UCSD-AML1 (cell line): ENCODE data around the gene WNT9A.

Experiments
- DNase-seq: peaks from one replicate; lab custom pipeline; 2025; ENCODE audit not compliant: unreplicated experiment; lab: John Stamatoyannopoulos, UW

Gene WNT9A

GRCh38 chr1:227954163-227954850 is 6.6 kb upstream of the WNT9A start:
- no peak for DNase-seq

- no peak for DNase-seq
These were observed 5.3 kb upstream of the WNT9A start for GRCh38 chr1:227953022-227953412.

- no peak for DNase-seq
These were observed 4.8 kb upstream of the WNT9A start for GRCh38 chr1:227952374-227953021.

GRCh38 chr1:227951624-227952373 is 4.1 kb upstream of the WNT9A start:
- no peak for DNase-seq

- DNase-seq = no peak
These were observed 3.1 kb upstream of the WNT9A start for GRCh38 chr1:227950735-227951346.

- DNase-seq = no peak
These were observed 2.4 kb upstream of the WNT9A start for GRCh38 chr1:227949954-227950734.

GRCh38 chr1:227949341-227949921 is 1.7 kb upstream of the WNT9A start:
- DNase-seq = no peak

- no peak for DNase-seq
These were observed 945 bp upstream of the WNT9A start for GRCh38 chr1:227948493-227949260.

- no peak for DNase-seq
These were observed 401 bp downstream of the WNT9A start for GRCh38 chr1:227947386-227947675.

- DNase-seq = peak; percentile 70
These were observed 927 bp downstream of the WNT9A start for GRCh38 chr1:227946624-227947385.

- no peak for DNase-seq
These were observed 1.7 kb downstream of the WNT9A start for GRCh38 chr1:227945891-227946623.

GRCh38 chr1:227944931-227945890 is 2.5 kb downstream of the WNT9A start:
- no peak for DNase-seq

GRCh38 chr1:227944090-227944930 is 3.4 kb downstream of the WNT9A start:
- DNase-seq = no peak

GRCh38 chr1:227943381-227944089 is 4.2 kb downstream of the WNT9A start:
- no peak for DNase-seq

GRCh38 chr1:227942716-227943261 is 4.9 kb downstream of the WNT9A start:
- no peak for DNase-seq
